ENCODE data around the gene VDAC1.

Gene VDAC1

DNA sequence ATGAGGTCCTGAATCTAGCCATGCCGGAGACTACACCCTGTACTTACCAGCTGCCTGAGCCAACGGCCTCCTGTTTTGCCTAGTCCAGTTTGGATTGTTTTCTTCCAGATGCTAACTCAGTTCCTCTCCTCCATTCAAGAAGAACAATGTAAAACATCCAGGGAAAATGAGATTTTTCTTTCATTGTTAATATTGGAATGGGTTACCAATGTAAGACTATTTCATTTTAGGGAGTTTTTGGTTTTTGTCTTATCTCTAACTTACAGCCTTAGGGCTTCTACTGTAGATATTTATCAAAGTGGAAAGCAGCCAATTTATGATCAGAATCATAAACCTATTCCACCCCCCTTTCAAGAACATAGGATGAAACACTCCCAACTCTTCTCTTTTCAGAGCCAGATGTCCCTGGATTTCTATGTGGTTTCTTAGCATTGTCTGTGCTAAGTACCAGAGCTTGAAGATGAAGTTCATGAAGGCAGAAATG is 3.5 kb upstream of the VDAC1 start:
- H3K9me3 Mint-ChIP-seq, result no peaks in the 10 kb centered on the region
- no peak overlapping the region for H3K4me3 Mint-ChIP-seq
- no peak for DNase-seq
- peaks cover 20% of the 10 kb centered on the region for H3K4me1 Mint-ChIP-seq
- CTCF ChIA-PET, result interaction anchor here (0.6 to 2.4 kb wide), 3 partner anchors 12 to 458 kb away, joined by 3 to 8 read pairs (median 4); no protein-coding TSS in a partner anchor
- peaks cover 10% of the 10 kb centered on the region for H3K36me3 Mint-ChIP-seq
- H3K27me3 Mint-ChIP-seq, result peaks cover 17% of the 10 kb centered on the region
- no peak overlapping the region for H3K27ac Mint-ChIP-seq

- no peak overlapping the region for H3K27ac Mint-ChIP-seq
- H3K4me3 Mint-ChIP-seq, result no peak overlapping the region
- peaks cover 12% of the 10 kb centered on the region for H3K36me3 Mint-ChIP-seq
- no peaks in the 10 kb centered on the region for H3K9me3 Mint-ChIP-seq
- no peak for DNase-seq
- H3K27me3 Mint-ChIP-seq, result peaks cover 14% of the 10 kb centered on the region
- CTCF ChIA-PET, result interaction anchor here (0.6 to 2.4 kb wide), 3 partner anchors 19 to 458 kb away, joined by 3 to 8 read pairs (median 5); no protein-coding TSS in a partner anchor
- H3K4me1 Mint-ChIP-seq, result peaks cover 26% of the 10 kb centered on the region
Observed at GRCh38 chr5:134007581-134008265, 2.9 kb upstream of the VDAC1 start.

- peaks cover 40% of the 10 kb centered on the region for H3K4me1 Mint-ChIP-seq
- peak overlapping the region; percentile 88 for H3K4me3 Mint-ChIP-seq
- H3K27me3 Mint-ChIP-seq, result peaks cover 5% of the 10 kb centered on the region
- no peaks in the 10 kb centered on the region for H3K9me3 Mint-ChIP-seq
- H3K27ac Mint-ChIP-seq, result peak overlapping the region; percentile 93
- DNase-seq, result no peak
- CTCF ChIA-PET, result interaction anchor here (1.7 to 2.2 kb wide), 3 partner anchors 9 to 33 kb away, joined by 5 to 6 read pairs (median 5); no protein-coding TSS in a partner anchor
- H3K36me3 Mint-ChIP-seq, result peaks cover 24% of the 10 kb centered on the region
Observed at GRCh38 chr5:134006115-134006514, 1.3 kb upstream of the VDAC1 start.

DNA sequence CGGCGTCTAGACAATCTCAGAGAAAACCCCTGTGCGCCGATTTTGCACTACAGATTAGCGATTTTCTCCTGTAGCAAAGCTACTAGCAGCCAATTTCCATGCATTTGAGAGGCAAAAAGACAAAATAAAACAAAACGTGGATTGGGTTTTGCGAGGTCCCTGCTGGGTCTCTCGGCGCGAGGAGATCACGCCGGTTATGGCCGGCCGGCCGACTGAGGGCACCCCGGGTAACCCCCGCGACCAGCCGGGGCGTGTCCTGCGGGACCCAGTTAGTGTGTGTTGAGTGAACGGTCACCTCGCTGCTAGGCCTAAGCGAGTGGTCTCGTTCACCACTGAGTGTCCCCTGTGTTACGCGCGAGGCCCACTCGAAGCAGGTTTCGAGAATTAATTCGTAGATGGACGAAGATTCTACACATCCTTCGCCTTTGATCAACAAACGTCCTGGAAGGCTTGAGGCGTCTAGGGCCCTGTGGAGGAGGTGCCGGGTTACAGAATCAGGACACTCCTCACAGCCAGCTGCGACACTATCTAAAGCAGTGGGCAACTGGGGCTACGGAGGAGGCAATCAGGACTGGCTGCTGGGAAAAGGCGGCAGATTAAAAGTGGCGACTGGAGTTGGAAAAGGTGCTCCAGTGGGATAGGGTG is 764 bp upstream of the VDAC1 start:
- DNase-seq, result no peak
- Mint-ChIP-seq H3K36me3 (peaks cover 28% of the 10 kb centered on the region), H3K27me3 (peaks cover 5% of the 10 kb centered on the region), H3K4me1 (peaks cover 43% of the 10 kb centered on the region), H3K4me3 (peak overlapping the region; percentile 88), H3K27ac (peak overlapping the region; percentile 93), H3K9me3 (no peaks in the 10 kb centered on the region)
- CTCF ChIA-PET, result interaction anchor here (0.6 to 2.2 kb wide), 4 partner anchors 9 to 43 kb away, joined by 3 to 6 read pairs (median 4); no protein-coding TSS in a partner anchor

GRCh38 chr5:134003817-134004625 is 754 bp downstream of the VDAC1 start:
- Mint-ChIP-seq H3K4me1 (peaks cover 54% of the 10 kb centered on the region), H3K36me3 (peaks cover 28% of the 10 kb centered on the region), H3K27me3 (no peaks in the 10 kb centered on the region), H3K9me3 (no peaks in the 10 kb centered on the region), H3K27ac (peak overlapping the region; percentile 98), H3K4me3 (peak overlapping the region; percentile 94)
- CTCF ChIA-PET, result interaction anchor here (0.9 to 1.9 kb wide), 4 partner anchors 9 to 36 kb away, joined by 3 to 5 read pairs (median 4); no protein-coding TSS in a partner anchor
- DNase-seq, result peak; percentile 48

DNA sequence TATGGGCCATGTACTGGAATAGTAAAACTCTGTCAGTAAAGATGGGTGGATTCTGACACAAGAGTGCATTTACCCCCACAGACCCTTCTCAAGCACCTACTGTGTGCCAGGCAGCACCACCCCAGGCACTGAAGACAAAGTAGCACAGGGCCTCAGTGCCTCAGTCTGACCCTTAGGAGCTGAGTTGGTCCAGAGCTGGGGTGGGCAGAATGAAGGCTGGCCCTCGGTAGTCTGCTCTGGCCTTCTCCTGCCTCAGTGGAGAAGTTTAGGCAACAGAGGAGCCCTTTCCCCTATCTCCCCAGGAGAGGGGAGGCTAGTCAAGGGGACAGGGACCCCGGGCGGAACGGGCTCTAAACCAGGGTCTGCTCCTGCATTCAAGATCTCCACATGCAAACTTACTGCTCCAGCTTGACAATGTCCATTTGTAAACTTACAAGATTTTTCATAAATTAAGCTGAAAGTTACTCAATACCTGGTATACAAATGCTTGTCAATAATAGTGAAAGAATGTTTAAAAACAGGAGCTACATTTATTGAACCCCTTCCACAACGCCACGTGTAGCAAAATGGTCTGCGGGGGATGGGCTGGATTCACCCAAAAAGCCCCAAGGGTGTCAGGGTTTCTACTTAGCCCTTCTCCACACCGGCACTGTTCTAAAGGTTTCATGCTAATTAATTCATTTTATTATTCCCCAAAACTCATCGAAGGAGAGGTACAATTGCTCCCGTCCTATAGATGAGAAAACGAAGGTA is 1.5 kb downstream of the VDAC1 start:
- Mint-ChIP-seq H3K9me3 (no peaks in the 10 kb centered on the region), H3K27ac (peak overlapping the region; percentile 98), H3K4me1 (peaks cover 57% of the 10 kb centered on the region), H3K4me3 (peak overlapping the region; percentile 94), H3K36me3 (peaks cover 28% of the 10 kb centered on the region), H3K27me3 (no peaks in the 10 kb centered on the region)
- CTCF ChIA-PET, result interaction anchor here (0.9 to 1.4 kb wide), 3 partner anchors 8 to 37 kb away, joined by 3 to 5 read pairs (median 3); no protein-coding TSS in a partner anchor
- peak; percentile 46 for DNase-seq

DNA sequence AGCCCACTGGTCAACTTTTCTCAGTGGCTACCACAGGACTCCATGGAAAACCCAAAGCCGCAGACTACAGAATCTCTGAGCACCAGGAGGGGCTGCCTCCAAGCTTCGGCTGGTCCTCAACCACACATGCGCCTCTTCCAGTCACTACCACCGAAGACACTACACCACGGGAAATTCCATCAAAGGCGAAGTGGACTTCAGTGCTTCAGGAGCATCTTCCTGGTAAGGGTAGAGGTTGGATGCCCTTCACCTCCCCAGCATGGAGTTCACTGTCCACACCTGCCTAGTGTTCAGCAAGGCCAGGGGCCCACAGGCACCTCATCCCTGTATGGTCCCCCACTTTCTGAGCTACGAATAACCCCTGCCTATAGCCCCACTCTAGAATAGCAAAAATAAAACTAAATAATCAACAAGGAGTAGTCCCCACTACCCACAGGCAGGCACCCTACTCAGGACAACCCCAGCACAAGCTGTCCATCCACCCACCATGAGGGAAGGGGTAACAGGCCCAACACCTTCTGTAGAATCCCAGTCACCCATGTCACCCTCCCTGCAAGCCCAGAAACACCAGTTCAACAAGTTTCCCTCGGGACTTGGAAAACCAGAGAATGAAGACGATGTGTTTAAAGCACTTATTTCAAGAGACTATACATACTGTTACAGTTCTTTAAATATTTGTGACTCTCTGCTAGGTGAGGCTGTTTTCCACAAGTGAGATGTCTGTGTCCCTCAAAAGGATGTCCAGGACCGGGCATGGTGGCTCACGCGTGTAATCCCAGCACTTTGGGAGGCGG is 2.6 kb downstream of the VDAC1 start:
- H3K4me3 Mint-ChIP-seq, result peak overlapping the region; percentile 94
- H3K36me3 Mint-ChIP-seq, result peaks cover 28% of the 10 kb centered on the region
- H3K27me3 Mint-ChIP-seq, result no peaks in the 10 kb centered on the region
- no peaks in the 10 kb centered on the region for H3K9me3 Mint-ChIP-seq
- no peak for DNase-seq
- peak overlapping the region; percentile 71 for H3K27ac Mint-ChIP-seq
- CTCF ChIA-PET, result interaction anchor here (1.1 kb wide), 2 partner anchors 22 to 67 kb away, joined by 3 read pairs; no protein-coding TSS in a partner anchor
- peaks cover 60% of the 10 kb centered on the region for H3K4me1 Mint-ChIP-seq

- H3K4me3 Mint-ChIP-seq, result peak overlapping the region; percentile 15
- CTCF ChIA-PET, result interaction anchor here (1.1 to 9.4 kb wide), 2 partner anchors 19 to 68 kb away, joined by 3 to 107 read pairs; no protein-coding TSS in a partner anchor
Observed at GRCh38 chr5:134000696-134001453, 3.9 kb downstream of the VDAC1 start.

GRCh38 chr5:134000091-134000511 is 4.7 kb downstream of the VDAC1 start:
- Mint-ChIP-seq H3K27ac (no peak overlapping the region), H3K9me3 (no peaks in the 10 kb centered on the region), H3K27me3 (no peaks in the 10 kb centered on the region), H3K36me3 (peaks cover 28% of the 10 kb centered on the region), H3K4me1 (peaks cover 58% of the 10 kb centered on the region), H3K4me3 (no peak overlapping the region)
- CTCF ChIA-PET, result interaction anchor here (1.3 to 9.4 kb wide), 4 partner anchors 17 to 55 kb away, joined by 3 to 107 read pairs (median 4); no protein-coding TSS in a partner anchor
- no peak for DNase-seq

More at GRCh38 chr5:134000696-134001453, 3.9 kb downstream of the VDAC1 start:
- Mint-ChIP-seq H3K36me3 (peaks cover 32% of the 10 kb centered on the region), H3K27me3 (no peaks in the 10 kb centered on the region), H3K27ac (peak overlapping the region; percentile 24), H3K9me3 (no peaks in the 10 kb centered on the region), H3K4me1 (peaks cover 59% of the 10 kb centered on the region)
- no peak for DNase-seq

DNA sequence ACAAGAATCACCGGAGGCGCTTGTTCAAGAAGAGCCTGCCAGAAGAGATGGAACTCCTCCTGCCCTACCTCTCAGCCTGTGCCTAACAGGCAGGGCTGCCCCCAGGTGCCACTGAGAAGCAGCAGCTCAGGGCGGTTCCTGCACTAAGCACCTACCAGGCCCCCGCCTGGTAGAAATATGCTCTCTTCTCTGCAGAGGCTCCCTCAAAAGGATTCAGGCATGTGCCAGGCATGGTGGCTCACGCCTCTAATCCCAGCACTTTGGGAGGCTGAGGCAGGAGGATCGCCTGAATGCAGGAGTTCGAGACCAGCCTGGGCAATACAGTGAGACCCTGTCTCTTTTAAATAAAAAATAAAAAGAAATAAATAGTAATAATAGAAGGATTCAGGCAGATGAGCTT is 6.0 kb downstream of the VDAC1 start:
- DNase-seq, result no peak
- H3K27ac Mint-ChIP-seq, result no peak overlapping the region
- H3K4me3 Mint-ChIP-seq, result no peak overlapping the region
- H3K27me3 Mint-ChIP-seq, result no peaks in the 10 kb centered on the region
- H3K36me3 Mint-ChIP-seq, result peaks cover 27% of the 10 kb centered on the region
- CTCF ChIA-PET, result interaction anchor here (0.8 to 9.4 kb wide), 5 partner anchors 12 to 55 kb away, joined by 3 to 107 read pairs (median 4); no protein-coding TSS in a partner anchor
- H3K4me1 Mint-ChIP-seq, result peaks cover 65% of the 10 kb centered on the region
- no peaks in the 10 kb centered on the region for H3K9me3 Mint-ChIP-seq

DNA sequence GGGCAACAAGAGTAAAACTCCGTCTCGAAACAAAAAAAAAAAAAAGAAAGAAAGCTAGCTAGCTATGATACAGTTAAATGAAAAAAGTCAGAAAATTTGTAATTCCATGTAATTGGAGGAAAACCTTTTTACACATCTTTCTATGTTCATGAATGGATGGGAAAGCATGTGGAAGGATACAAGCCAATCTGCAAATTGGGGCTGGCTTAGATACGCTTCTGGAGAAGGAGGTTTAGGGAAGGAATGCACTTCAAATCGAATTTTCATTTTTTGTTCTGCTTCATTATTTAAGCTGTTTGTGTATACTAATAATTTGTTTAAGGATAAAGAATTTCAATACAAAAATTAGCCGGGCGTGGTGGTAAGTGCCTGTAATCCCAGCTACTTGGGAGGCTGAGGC is 6.7 kb downstream of the VDAC1 start:
- Mint-ChIP-seq H3K4me1 (peaks cover 64% of the 10 kb centered on the region), H3K9me3 (no peaks in the 10 kb centered on the region), H3K4me3 (no peak overlapping the region), H3K27me3 (no peaks in the 10 kb centered on the region), H3K36me3 (peaks cover 22% of the 10 kb centered on the region), H3K27ac (no peak overlapping the region)
- CTCF ChIA-PET, result interaction anchor here (0.7 to 9.4 kb wide), 5 partner anchors 8 to 514 kb away, joined by 3 to 107 read pairs (median 4); partner anchors contain the start of gene VDAC1
- DNase-seq, result no peak

Measured in activated naive CD4-positive, alpha-beta T cell treated with anti-CD3 and anti-CD28 coated beads, Interleukin-2, amount 10 ng/mL, durations not matched to agents 7 days and 5 days (primary cell).